Kidney (tissue), 14 donors: ENCODE results near the gene HEMK1. TPM values are rescaled to one million over a fixed set of nuclear protein-coding genes. Genes with fewer than 3 reads are reported as not detected.

Source experiments
- DNase-seq, 5 donors: peaks; one replicate each; pipeline ENCODE4 v3.0.0-alpha.2; 2013 to 2020
- FAIRE-seq: peaks from 2 replicates; lab custom pipeline; 2012; peaks lifted over from hg19 to GRCh38; lab: Jason Lieb, UNC
- H3K27ac ChIP-seq, 2 donors: one replicate each; pipeline ENCODE4 v1.7.0; 2013; ENCODE audit warnings: low read depth in 2 of 2, low read length in 2 of 2, inconsistent platforms in 1 of 2
- H3K27me3 ChIP-seq: one replicate; pipeline ENCODE4 v1.7.1; 2013; ENCODE audit warnings: low read length, inconsistent platforms; ENCODE audit not compliant: control insufficient read depth, insufficient read depth
- H3K36me3 ChIP-seq, 3 donors: one replicate each; pipeline versions ENCODE4 v1.7.0 to v1.7.1; 2013; ENCODE audit warnings: low read length in 3 of 3, control low read depth in 1 of 3, inconsistent platforms in 1 of 3; ENCODE audit not compliant: insufficient read depth in 3 of 3, control insufficient read depth in 2 of 3
- H3K4me1 ChIP-seq, 3 donors: one replicate each; pipeline versions ENCODE4 v1.7.0 to v1.7.1; 2013; ENCODE audit warnings: low read length in 3 of 3, inconsistent platforms in 1 of 3, low read depth in 1 of 3; ENCODE audit not compliant: control insufficient read depth in 2 of 3, insufficient read depth in 2 of 3
- H3K4me3 ChIP-seq, 3 donors: one replicate each; pipeline versions ENCODE4 v1.7.0 to v1.8.1; 2013; ENCODE audit warnings: low read length in 3 of 3, control low read depth in 1 of 3, inconsistent platforms in 1 of 3
- H3K9ac ChIP-seq, 3 donors: one replicate each; pipeline versions ENCODE4 v1.7.0 to v1.7.1; 2013; ENCODE audit warnings: low read length in 3 of 3, control low read depth in 1 of 3, inconsistent platforms in 1 of 3
- H3K9me3 ChIP-seq, 3 donors: one replicate each; pipeline versions ENCODE4 v1.7.0 to v1.7.1; 2013; ENCODE audit warnings: low read length in 3 of 3, control low read depth in 1 of 3, inconsistent platforms in 1 of 3; ENCODE audit not compliant: control insufficient read depth in 2 of 3, insufficient read depth in 1 of 3
- intact Hi-C: fragments of 100-400 bp; cut with DNase I; formaldehyde crosslinking; loops from one replicate; pipeline ENCODE4 v1.11.1; 2022
- polyA plus RNA-seq: library from polyadenylated mRNA; stranded (reverse); fragments of 350-450 nt; fragmentation: Illumina TruSeq; extraction: RNeasy Lipid Tissue Mini Kit (QIAGEN cat#74804); gene quantifications from one replicate; pipeline ENCODE4 v1.2.3, GENCODE V29; 2014; ENCODE audit warnings: low read depth, low replicate concordance; ENCODE audit not compliant: insufficient read depth
- total RNA-seq: library from RNA; stranded (reverse); fragmentation: NEBNext Ultra II Directional; extraction: Animal tissue kit (Norgen Biotek cat#: 25700); gene quantifications from one replicate; pipeline ENCODE4 v1.2.1, GENCODE V29; 2021
- TF ChIP-seq, protein P1 (sequence below): IDR thresholded peaks from 3 replicates; pipeline ENCODE4 v1.5.1; 2012; ENCODE audit warnings: mild to moderate bottlenecking, moderate library complexity, borderline replicate concordance; ENCODE audit not compliant: insufficient read depth; ENCODE audit errors: extremely low read depth
- donor health status: control.
- donor health status: control.
- donor health status: control.
- donor health status: control.
- donor health status: control.
- donor health status: DM: yes; HTN: yes; CAD: no.
- donor health status: Normal renal cell carcinoma (clear cell type).

The HEMK1 gene
- total and polyA plus RNA-seq, 2 donors from 2014 or later: 25.1 to 30.3 TPM

DNA sequence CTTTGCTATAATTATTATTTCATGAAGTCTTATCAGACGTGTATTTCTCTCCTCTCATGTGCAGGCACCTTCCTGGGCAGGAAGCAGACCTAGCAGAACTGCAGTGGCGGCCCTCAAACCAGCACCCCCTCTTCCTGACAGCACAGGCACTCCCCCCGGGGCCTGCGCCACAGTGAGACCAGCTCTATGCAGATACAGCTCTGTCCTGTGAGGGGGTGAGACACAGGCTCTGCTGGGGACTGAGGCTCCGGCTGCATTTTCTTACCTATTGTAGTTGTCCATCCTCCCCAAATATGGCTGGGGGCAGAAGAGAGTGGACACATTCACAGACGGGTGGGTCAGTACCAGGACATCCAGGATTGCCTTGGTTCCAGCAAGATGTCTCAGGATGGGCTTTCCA, 37.3 kb downstream of the HEMK1 start:
- no peak for DNase-seq
- peak overlapping the region in 1 of 3 donors; percentile 96 for H3K9ac ChIP-seq
- peak overlapping the region; percentile 98 to 99 for H3K27ac ChIP-seq
- FAIRE-seq: no peak
- peak overlapping the region in 2 of 3 donors; percentile 93 to 95 for H3K4me3 ChIP-seq
- no peaks in the 10 kb centered on the region for H3K9me3 ChIP-seq
- no peaks in the 10 kb centered on the region for H3K27me3 ChIP-seq
- intact Hi-C loops: no loop called here
- peaks cover 0 to 53% (median 42%) of the 10 kb centered on the region in 3 donors for H3K36me3 ChIP-seq
- H3K4me1 ChIP-seq: peaks cover 2 to 76% (median 72%) of the 10 kb centered on the region in 3 donors
- TF ChIP-seq, protein P1, sequence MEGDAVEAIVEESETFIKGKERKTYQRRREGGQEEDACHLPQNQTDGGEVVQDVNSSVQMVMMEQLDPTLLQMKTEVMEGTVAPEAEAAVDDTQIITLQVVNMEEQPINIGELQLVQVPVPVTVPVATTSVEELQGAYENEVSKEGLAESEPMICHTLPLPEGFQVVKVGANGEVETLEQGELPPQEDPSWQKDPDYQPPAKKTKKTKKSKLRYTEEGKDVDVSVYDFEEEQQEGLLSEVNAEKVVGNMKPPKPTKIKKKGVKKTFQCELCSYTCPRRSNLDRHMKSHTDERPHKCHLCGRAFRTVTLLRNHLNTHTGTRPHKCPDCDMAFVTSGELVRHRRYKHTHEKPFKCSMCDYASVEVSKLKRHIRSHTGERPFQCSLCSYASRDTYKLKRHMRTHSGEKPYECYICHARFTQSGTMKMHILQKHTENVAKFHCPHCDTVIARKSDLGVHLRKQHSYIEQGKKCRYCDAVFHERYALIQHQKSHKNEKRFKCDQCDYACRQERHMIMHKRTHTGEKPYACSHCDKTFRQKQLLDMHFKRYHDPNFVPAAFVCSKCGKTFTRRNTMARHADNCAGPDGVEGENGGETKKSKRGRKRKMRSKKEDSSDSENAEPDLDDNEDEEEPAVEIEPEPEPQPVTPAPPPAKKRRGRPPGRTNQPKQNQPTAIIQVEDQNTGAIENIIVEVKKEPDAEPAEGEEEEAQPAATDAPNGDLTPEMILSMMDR: no peak

DNA sequence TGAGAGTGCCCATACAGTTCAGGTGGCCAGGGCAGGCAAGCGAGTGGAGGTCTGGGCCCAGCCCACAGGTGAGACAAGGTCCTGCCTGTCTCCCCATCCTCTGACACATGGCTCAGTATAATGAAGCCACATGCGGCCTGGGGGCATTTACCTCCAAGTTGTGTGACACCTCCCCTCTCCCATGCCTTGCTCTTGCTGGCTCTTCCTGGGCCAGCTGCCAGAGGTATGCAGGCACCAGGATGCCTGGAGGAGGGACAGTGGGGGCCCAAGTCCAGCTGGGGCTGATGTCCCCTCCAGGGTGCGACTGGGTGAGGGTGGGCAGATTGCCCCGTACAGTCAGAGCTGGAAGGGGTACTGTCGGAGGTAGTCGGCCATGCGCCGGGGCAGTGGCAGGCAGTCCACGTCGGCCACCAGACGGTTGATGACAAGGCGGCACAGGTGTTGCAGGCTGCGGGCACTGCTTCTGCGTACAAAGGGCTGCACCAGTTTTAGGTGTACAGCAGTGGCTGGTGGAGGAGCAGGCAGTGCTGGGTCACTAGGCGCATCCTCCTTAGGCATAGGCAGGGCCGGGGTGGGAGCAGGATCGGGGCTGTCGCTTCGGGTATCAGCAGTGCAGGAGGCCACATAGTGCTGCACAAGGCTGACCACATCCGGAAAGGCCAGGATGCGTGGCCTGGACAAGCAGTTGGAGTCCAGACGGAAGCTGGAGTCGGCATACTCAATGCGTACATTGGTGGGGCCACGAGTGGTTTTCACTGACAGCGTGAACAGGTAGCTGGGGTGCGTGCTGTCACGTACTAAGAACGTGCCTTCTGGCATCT, 38.2 kb downstream of the HEMK1 start:
- H3K27ac ChIP-seq: peak overlapping the region; percentile 98 to 99
- no peaks in the 10 kb centered on the region for H3K9me3 ChIP-seq
- H3K27me3 ChIP-seq: no peaks in the 10 kb centered on the region
- H3K4me3 ChIP-seq: peak overlapping the region in 2 of 3 donors; percentile 93 to 95
- H3K36me3 ChIP-seq: peaks cover 0 to 53% (median 42%) of the 10 kb centered on the region in 3 donors
- intact Hi-C loops: no loop called here
- no peak for FAIRE-seq
- TF ChIP-seq, protein P1: no peak
- peaks cover 0 to 67% (median 65%) of the 10 kb centered on the region in 3 donors for H3K4me1 ChIP-seq
- peak in 1 of 5 donors; percentile 70 for DNase-seq
- H3K9ac ChIP-seq: peak overlapping the region in 2 of 3 donors; percentile 74 to 96

DNA sequence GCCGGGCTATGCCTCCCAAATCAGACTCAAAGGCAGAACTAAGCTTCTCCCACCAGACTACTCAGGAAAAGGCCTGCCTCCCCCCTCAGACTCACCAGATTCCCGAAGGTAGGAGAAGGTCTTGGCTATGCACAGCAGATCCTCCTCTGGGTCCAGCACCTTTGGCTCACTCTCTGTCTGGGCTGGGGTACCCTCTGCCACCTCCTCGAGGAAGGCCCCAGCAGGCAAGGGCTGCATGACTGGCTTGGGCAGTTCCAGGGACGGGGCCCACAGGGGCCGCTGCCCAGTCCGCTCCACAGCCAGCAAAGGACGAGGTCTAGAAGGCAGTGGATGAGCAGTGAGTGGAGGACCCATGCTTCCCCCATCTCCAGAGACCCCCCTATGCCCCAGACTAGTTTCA, 39.0 kb downstream of the HEMK1 start:
- Histone ChIP-seq H3K9ac (peak overlapping the region in 2 of 3 donors; percentile 74 to 96), H3K27ac (peak overlapping the region; percentile 98 to 99)

More for the DNA sequence above, 39.0 kb downstream of the HEMK1 start:
- no peaks in the 10 kb centered on the region for H3K27me3 ChIP-seq
- peak in 1 of 5 donors; percentile 67 for DNase-seq
- H3K4me1 ChIP-seq: peaks cover 3 to 63% (median 59%) of the 10 kb centered on the region in 3 donors
- no peak for FAIRE-seq
- H3K4me3 ChIP-seq: peak overlapping the region in 2 of 3 donors; percentile 93 to 95
- peaks cover 0 to 53% (median 42%) of the 10 kb centered on the region in 3 donors for H3K36me3 ChIP-seq
- H3K9me3 ChIP-seq: no peaks in the 10 kb centered on the region
- intact Hi-C loops: no loop called here
- TF ChIP-seq, protein P1: no peak
